ENCODE measurements around the gene WDR70.
"Not testable (repeated sequence)": the region's sequence is repeated elsewhere in the genome, so short reads cannot be mapped to it uniquely, and the experiment has no call there.

Gene WDR70

GRCh38 chr5:37518356-37518755 lies 139.2 kb downstream of the WDR70 start:
- DNase-seq, result not testable (repeated sequence)

DNA sequence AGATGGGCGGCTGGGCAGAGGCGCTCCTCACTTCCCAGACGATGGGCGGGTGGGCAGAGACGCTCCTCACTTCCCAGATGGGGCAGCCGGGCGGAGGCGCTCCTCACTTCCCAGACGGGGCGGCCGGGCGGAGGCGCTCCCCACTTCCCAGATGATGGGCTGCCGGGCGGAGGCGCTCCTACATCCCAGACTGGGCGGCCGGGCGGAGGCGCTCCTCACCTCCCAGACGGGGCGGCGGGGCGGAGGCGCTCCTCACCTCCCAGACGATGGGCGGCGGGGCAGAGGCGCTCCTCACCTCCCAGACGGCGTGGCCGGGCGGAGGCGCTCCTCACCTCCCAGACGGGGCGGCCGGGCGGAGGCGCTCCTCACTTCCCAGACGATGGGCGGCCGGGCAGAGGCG lies 140.2 kb downstream of the WDR70 start:
- no peak for DNase-seq

DNA sequence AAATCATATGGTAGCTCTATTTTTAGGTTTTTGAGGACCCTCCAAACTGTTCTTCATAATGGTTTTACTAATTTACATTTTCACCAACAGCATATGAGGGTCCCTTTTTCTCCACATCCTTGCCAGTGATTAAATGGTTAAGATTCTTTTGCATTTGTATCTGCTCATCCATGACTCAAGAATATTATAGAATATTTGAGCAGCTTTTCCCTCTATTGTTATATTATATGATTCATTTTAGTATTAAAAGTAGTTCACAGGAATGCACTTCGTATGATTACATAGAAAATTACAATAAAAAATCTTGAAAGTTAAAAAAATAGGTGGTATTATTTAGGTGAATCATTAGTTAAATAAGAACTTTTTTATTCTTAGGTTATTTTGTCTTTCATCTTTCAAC lies 140.7 kb downstream of the WDR70 start:
- DNase-seq, result no peak

- DNase-seq, result no peak
These were observed 141.7 kb downstream of the WDR70 start for GRCh38 chr5:37520811-37521210.

GRCh38 chr5:37532976-37533740 lies 154.0 kb downstream of the WDR70 start:
- no peak for DNase-seq

- no peak for DNase-seq
These were observed 154.7 kb downstream of the WDR70 start for GRCh38 chr5:37533851-37534250.

DNA sequence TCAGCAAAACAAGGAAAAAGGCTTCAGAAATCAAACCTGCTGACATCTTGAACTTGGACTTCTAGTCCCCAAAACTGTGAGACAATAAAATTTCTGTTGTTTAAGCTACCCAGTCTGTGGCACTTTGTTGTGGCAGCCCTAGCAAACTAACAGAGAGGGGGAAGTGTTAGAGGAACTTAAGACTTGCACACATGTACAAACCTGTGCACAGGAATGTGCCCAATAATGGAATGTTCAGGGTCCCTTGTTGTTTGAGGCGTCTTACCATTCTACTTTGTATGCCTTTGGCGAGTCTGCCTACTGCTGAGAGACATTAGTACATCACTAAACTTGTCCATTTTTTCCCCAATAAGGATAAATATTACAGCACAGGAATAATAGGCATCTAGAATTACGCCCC lies 160.3 kb downstream of the WDR70 start:
- DNase-seq, result no peak

GRCh38 chr5:37543216-37543615 lies 164.1 kb downstream of the WDR70 start:
- no peak for DNase-seq

DNA sequence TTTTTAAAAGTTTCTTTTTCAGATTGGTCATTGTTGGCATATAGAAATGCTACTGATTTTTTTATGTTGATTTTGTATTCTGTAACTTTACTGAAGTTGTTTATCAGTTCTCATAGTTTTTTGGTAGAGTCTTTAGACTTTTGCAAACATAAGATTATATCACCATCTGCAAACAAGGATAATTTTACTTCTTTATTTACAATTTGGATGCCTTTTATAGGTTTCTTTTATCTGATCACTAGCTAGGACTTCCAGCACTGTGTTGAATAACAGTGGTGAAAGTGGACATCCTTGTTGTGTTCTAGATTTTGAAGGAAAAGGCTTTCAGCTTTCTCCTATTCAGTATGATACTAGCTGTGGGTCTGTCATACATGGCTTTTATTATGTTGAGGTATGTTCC lies 170.3 kb downstream of the WDR70 start:
- DNase-seq, result no peak

DNA sequence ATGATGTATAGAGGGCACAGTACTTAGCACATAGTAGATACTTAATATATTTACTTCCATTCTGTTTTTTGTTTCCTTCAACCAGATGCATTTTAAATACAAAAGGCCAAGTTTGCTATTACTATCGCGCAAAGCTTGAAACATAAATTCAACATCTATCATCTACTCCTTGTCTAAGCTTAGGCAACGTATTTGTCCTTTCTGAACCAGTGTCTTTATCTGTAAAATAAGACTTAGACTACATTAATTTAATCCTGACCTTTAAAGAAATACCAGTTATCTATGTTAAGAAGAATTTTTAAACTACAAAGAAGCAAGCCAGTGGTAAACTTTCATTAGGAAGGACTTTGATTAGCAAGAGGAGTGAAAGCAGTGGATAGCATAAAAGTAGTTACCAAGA lies 173.0 kb downstream of the WDR70 start:
- no peak for DNase-seq

- DNase-seq, result peak; percentile 96
These were observed 173.9 kb downstream of the WDR70 start for GRCh38 chr5:37552770-37553719.

GRCh38 chr5:37553720-37554404 lies 174.7 kb downstream of the WDR70 start:
- DNase-seq, result peak; percentile 16

DNA sequence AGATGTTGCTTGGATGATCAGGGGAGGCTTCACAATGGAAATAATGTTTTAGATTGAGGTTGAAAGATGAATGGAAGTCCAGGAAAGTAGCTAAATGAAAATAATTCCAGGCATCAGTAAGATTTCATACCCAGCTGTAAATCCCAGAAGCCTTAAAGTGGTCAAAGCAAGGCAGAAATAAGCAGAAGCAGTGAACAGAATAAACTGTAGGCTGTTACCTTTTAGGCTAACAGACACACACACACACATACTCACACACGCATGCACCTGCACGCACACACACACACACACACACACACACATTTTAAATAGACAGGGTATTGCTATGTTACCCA lies 175.3 kb downstream of the WDR70 start:
- no peak for DNase-seq

DNA sequence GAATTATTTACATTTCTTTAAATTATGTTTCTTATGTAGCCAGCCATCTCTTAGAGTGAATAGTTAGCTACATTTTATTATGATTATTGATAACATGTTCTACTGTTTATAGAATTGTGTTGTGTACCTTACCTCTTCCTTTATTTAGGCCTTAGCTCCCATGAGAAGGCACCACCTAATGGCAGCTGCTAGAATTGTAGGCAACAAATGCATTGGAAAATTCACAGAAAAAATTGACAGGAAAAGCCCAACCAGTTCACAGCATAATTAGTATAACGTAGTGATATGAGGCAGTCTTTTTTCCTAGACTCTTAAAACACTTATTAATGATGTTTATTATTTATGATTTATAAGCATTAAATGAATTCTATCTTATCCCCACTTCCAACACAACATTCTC lies 175.8 kb downstream of the WDR70 start:
- peak; percentile 45 for DNase-seq

DNA sequence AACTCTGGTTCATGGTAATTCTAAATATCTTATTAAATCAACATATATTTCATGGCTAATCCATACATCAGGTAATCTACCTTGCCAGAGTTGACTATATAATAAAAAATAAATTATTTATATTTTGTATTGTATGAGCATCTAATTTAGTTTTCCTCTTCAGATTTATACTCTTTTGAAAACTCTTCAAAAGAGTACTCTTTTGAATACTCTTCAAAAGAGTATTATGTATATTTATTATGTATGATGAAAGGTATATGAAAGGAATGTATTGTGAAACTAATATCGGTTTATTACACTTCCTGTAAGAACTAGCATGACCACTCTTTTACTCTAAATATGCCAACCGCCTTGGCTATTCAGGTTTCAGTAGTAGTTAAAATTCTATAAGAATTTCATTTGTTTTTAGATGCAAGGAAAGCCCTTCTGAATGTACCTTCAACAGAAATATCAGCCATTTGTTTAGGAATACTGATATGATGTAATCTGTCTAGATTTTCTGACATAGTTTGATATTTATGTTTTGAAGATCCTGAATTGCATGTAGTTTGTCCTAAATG lies 178.7 kb downstream of the WDR70 start:
- DNase-seq, result no peak

GRCh38 chr5:37565062-37565670 lies 186.0 kb downstream of the WDR70 start:
- DNase-seq, result no peak

DNA sequence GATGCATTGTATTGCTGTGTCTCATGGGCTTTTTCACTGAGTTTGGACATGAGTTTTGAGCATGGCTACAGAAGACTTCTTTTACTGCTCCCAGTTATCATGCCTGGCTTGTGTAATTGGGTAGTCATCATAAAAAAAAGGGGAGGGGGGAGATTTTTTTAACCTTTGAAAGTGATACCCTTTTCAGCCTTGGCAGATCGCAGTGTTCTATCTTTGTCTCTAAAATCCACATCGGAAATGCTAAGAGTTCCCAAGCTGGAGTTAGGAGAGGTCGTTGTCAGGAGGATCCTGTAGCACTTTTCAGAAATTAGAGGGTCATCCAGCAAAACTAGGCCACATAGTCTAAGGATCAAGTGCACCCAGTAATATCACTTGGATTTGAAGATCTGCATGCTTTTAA lies 188.4 kb downstream of the WDR70 start:
- no peak for DNase-seq

GRCh38 chr5:37568018-37568753 lies 189.1 kb downstream of the WDR70 start:
- no peak for DNase-seq

- DNase-seq, result no peak
These were observed 189.8 kb downstream of the WDR70 start for GRCh38 chr5:37568893-37569292.

DNA sequence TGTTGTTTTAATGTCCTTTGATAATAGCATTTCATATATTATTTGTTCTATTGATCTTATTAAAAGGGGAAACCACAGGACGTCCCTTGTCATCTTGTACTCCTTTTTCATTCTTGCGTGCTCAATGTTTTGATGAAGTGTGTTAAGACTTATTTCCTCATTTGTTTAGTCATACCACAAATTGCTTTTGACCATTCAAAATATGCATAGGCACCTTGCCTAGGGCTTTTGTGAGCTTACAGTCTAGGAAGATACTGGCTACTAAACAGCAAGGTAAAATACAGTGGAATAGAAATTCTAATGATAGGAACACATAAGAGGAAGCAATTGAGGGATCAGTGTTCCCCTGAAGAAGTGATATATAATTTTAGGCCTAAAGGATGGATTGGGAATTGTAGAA lies 190.3 kb downstream of the WDR70 start:
- no peak for DNase-seq

- DNase-seq, result no peak
These were observed 191.5 kb downstream of the WDR70 start for GRCh38 chr5:37570597-37570996.

DNA sequence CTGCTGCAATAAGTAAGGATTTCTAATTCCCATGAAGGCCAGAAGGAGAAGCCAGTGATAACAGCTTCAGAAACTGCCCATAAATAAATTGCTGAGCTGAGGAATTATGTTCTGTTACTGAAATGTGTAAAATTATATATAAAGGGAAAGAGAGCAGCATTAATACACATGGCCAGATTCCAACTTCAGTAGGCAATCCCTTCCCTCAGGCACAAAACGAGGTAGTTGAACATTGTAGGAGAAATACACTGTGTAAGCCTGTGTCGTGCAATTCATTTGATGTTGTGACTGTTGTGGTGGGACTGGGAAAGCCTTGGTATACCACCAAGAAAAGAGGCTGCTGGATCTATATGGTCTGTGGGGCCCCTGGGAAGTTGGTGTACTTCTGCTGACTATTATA lies 192.9 kb downstream of the WDR70 start:
- DNase-seq, result no peak

Data from hematopoietic multipotent progenitor cell treated with erythropoietin and hydrocortisone succinate and interleukin-3 and kit ligand, for 8 days (in vitro differentiated cells).